ENCODE data around the gene ULBP1. TPM values are rescaled to one million over a fixed set of nuclear protein-coding genes. Genes with fewer than 3 reads are reported as not detected.
"Not testable (repeated sequence)": the region's sequence is repeated elsewhere in the genome, so short reads cannot be mapped to it uniquely, and the experiment has no call there.

Gene ULBP1
- total and polyA plus RNA-seq, 11 donors = 0.10 to 0.52 (median 0.25) TPM

DNA sequence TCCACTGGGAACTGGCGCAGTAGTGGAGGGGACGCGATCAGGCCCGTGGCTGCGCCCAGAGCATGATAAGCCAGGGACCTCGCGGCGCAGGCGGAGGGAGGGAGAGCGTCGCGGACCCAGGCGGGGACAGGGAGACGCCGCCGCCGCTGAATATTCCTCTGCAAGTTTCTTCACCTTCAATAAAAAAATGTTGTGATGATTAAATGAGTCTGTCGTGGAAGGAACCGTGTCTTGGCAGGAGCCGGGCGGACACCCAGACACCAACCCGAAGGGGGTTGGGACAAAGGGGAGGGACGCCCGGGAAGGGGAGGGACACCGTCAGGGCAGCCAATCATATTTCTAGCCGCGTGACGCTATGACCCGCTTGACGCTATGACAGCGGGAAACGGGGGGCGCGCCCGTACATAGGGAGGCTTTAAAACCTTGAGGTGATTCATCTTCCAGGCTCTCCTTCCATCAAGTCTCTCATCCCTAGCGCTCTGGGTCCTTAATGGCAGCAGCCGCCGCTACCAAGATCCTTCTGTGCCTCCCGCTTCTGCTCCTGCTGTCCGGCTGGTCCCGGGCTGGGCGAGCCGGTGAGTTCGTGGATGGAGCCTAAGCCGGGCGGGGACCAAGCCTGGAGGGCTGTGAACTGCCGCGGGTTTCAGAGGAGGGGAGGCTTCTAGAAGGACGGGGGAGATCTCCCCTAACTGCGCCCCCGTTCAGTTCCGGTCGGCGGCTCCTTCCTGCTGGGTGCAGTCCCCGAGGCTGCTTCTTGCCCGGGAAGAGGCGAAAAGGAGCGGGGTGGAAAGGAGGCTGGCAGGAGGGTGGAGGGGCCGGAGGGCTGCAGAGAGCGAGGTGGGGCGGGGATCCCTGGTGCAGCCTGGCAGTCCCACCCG, 21.9 kb upstream of the ULBP1 start, which contains the start of gene ULBP2:
TSS of gene ULBP2 (plus strand) at position 432 of the 878 bp plus-strand sequence. CDS start at position 491, 59 bp downstream.
- Histone ChIP-seq H3K4me3 (peak within 1 kb of the TSS; percentile 47 to 77 (median 64)), H3K9me3 (no peaks in the 10 kb centered on the region), H3K4me1 (peaks cover 0 to 30% (median 16%) of the 10 kb centered on the region in 12 donors), H3K27me3 (peaks cover 29 to 56% (median 42%) of the 10 kb centered on the region in 9 donors), H3K36me3 (no peaks in the 10 kb centered on the region), H3K27ac (peak within 1 kb of the TSS in 7 of 12 donors; percentile 35 to 68 (median 59))
- DNase-seq (peak; percentile 87 to 91 (median 90)), ATAC-seq (peak; percentile 93 to 99 (median 98))
- TF ChIP-seq, protein P1, sequence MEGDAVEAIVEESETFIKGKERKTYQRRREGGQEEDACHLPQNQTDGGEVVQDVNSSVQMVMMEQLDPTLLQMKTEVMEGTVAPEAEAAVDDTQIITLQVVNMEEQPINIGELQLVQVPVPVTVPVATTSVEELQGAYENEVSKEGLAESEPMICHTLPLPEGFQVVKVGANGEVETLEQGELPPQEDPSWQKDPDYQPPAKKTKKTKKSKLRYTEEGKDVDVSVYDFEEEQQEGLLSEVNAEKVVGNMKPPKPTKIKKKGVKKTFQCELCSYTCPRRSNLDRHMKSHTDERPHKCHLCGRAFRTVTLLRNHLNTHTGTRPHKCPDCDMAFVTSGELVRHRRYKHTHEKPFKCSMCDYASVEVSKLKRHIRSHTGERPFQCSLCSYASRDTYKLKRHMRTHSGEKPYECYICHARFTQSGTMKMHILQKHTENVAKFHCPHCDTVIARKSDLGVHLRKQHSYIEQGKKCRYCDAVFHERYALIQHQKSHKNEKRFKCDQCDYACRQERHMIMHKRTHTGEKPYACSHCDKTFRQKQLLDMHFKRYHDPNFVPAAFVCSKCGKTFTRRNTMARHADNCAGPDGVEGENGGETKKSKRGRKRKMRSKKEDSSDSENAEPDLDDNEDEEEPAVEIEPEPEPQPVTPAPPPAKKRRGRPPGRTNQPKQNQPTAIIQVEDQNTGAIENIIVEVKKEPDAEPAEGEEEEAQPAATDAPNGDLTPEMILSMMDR (IDR thresholded peaks at IDR 0.05) = no peak
- peak in 1 of 2 donors; percentile 78 for TF ChIP-seq POLR2A (IDR thresholded peaks at IDR 0.05)
- WGBS, 4 donors = 1% methylated on average over 60 to 62 of the region's 62 CpGs
- intact Hi-C loops (cut with DNase I) = no loop called here

DNA sequence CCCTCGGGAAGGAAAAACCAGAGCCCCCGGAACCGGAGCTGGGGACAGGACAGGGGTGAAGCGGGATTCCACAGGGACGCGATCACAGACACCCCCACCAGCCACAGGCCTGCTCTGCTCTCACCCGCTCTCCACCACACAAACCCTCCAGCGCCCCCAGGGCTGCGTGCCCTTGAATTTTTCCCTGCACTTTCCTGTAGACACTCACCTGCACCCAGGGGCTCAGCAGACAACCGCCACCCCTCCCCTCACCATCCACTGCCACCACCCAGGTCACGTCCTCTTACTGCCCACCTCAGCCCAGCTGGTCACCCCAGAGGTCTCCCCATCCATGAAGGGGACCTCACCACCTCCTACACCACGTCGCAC, 21.3 kb upstream of the ULBP1 start:
- DNase-seq (peak in 1 of 5 donors; percentile 58), ATAC-seq (peak in 3 of 4 donors; percentile 1 to 5 (median 5))
- 25 to 42% (median 31%) methylated on average over 9 to 13 of the region's 13 CpGs for WGBS, 4 donors
- intact Hi-C loops (cut with DNase I) = no loop called here
- H3K4me3 ChIP-seq = peak overlapping the region; percentile 47 to 77 (median 64)
- H3K27me3 ChIP-seq = peaks cover 25 to 50% (median 36%) of the 10 kb centered on the region in 9 donors
- peak overlapping the region in 3 of 12 donors; percentile 35 to 60 (median 58) for H3K27ac ChIP-seq
- no peaks in the 10 kb centered on the region for H3K9me3 ChIP-seq
- peaks cover 0 to 30% (median 16%) of the 10 kb centered on the region in 12 donors for H3K4me1 ChIP-seq
- H3K36me3 ChIP-seq = no peaks in the 10 kb centered on the region
- TF ChIP-seq, protein P1 (IDR thresholded peaks at IDR 0.05) = no peak
- no peak for TF ChIP-seq POLR2A (IDR thresholded peaks at IDR 0.05)

DNA sequence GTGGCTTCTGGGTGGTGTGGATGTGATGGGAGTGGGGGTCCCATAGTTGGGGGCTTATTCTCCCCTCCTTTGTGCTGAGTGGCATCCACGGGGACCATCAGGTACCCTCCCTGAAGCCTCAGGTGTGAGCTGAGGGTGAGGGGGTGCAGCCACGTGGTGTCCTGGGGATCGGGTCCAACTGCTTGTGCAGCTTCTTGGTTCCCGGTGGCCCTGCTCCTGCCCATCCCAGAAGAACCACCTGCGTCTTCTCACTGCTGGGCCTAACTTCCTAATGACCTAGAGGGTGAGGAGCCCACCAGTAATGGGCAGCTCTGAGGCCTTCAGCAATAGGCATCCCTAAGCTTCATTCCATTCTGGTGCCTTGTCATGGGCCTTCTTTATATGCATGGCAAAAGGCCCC, 20.4 kb upstream of the ULBP1 start:
- H3K9me3 ChIP-seq; ATAC-seq; intact Hi-C loops (cut with DNase I); H3K36me3 ChIP-seq; H3K27ac ChIP-seq; H3K4me3 ChIP-seq; DNase-seq: not testable (repeated sequence)
- Histone ChIP-seq H3K27me3 (peaks cover 20 to 43% (median 32%) of the 10 kb centered on the region in 9 donors), H3K4me1 (peaks cover 0 to 27% (median 14%) of the 10 kb centered on the region in 12 donors)
- WGBS, 4 donors = 78 to 100% (median 83%) methylated on average over 1 to 5 of the region's 5 CpGs

DNA sequence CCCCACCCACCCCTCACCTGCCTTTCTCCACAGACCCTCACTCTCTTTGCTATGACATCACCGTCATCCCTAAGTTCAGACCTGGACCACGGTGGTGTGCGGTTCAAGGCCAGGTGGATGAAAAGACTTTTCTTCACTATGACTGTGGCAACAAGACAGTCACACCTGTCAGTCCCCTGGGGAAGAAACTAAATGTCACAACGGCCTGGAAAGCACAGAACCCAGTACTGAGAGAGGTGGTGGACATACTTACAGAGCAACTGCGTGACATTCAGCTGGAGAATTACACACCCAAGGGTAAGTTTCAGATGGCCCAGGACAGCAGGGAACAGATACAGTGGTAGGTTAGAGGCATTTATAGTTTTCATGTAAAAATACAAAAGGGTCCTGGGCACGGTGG, 18.5 kb upstream of the ULBP1 start:
- H3K9me3 ChIP-seq; ATAC-seq; H3K36me3 ChIP-seq; intact Hi-C loops (cut with DNase I); DNase-seq; H3K27ac ChIP-seq; H3K4me3 ChIP-seq: not testable (repeated sequence)
- Histone ChIP-seq H3K4me1 (peaks cover 0 to 18% (median 6%) of the 10 kb centered on the region in 12 donors), H3K27me3 (peaks cover 5 to 30% (median 20%) of the 10 kb centered on the region in 9 donors)
- 74 to 90% (median 81%) methylated on average over 3 to 5 of the region's 6 CpGs for WGBS, 4 donors

DNA sequence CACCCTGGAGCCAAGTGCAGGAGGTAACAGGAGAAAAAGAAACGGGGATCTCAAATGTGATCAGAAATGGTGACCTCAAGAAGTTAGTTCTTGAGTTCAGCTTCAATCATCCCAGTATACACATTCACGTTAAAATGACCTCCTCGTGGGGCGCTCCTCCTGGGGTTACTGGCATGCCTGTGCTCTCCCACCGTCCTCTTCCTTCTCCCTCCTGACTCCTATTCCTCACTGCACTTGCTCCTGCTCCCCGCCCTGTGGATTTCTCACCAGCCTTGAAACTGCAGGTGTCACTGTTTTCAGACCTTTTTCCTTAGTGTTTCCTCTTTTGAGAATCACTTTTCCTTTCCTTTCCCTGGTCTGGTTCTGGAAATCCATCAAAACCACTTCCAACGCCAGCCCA, 17.1 kb upstream of the ULBP1 start:
- H3K4me1 ChIP-seq; H3K9me3 ChIP-seq; H3K36me3 ChIP-seq; H3K27ac ChIP-seq; DNase-seq; intact Hi-C loops (cut with DNase I); ATAC-seq; H3K4me3 ChIP-seq: not testable (repeated sequence)
- H3K27me3 ChIP-seq = peaks cover 0 to 33% (median 19%) of the 10 kb centered on the region in 9 donors
- WGBS, 4 donors = 63 to 75% (median 70%) methylated on average over 7 of the region's 7 CpGs

DNA sequence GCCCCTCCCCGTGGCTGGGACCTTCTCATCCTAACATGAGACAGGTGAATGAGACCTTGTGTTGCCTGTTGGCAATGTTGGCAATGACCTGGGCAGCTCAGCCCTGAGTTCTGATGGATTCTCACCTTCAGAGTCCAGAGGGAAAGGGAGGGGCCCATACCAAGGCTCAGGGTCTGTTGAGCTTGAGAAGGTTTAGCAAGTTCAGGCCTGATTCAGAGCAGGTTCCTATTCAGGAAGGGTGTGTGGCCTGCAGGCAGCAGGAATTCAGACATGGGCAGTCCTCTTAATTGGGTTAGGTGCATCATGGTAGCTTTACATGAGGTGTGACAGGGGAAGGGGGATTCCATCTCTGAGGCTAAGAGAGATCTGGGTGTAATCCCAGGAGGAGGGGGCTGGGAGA, 16.2 kb upstream of the ULBP1 start:
- no CpG with 5 or more reads among the region's 1 CpG for WGBS, 4 donors
- H3K4me3 ChIP-seq; DNase-seq; H3K36me3 ChIP-seq; intact Hi-C loops (cut with DNase I); ATAC-seq; H3K4me1 ChIP-seq; H3K9me3 ChIP-seq; H3K27ac ChIP-seq: not testable (repeated sequence)
- peaks cover 0 to 42% (median 25%) of the 10 kb centered on the region in 9 donors for H3K27me3 ChIP-seq
